HG02678 (cell line): Measurements from ENCODE around the gene AVP.

Experiments used
- ATAC-seq: cut with Tn5 transposase; IDR thresholded peaks from one replicate; pipeline ENCODE4 v1.9.1; 2021; ENCODE audit warnings: mild to moderate bottlenecking, moderate library complexity; ENCODE audit not compliant: unreplicated experiment

Gene AVP

DNA sequence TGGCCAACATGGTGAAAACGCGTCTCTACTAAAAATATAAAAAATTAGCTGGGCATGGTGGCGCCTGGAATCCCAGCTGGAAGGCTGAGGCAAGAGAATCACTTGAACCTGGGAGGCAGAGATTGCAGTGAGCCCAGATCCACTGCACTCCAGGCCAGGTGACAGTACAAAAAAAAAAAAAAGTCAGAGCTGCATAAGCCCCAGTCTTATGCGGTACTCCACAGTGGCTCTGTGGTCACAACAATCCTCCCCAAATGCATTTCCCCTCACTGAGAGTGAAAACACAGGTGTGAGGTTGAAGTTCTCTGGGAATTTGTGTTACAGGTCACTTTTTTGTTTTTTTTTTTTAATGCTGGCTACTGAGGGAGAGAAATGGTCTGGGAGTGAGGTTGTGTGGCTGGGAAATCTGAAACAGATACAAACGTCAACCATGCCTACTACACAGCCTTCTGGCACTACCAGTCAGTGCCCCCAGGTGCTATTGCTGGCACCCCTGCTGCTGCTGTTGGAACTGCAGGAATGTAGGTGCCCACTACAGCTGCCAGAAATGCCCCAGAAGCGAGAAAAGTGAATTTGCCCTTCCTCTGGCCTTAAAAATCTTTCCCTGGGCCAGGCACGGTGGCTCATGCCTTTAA lies 33.0 kb downstream of the AVP start:
- ATAC-seq: no peak

DNA sequence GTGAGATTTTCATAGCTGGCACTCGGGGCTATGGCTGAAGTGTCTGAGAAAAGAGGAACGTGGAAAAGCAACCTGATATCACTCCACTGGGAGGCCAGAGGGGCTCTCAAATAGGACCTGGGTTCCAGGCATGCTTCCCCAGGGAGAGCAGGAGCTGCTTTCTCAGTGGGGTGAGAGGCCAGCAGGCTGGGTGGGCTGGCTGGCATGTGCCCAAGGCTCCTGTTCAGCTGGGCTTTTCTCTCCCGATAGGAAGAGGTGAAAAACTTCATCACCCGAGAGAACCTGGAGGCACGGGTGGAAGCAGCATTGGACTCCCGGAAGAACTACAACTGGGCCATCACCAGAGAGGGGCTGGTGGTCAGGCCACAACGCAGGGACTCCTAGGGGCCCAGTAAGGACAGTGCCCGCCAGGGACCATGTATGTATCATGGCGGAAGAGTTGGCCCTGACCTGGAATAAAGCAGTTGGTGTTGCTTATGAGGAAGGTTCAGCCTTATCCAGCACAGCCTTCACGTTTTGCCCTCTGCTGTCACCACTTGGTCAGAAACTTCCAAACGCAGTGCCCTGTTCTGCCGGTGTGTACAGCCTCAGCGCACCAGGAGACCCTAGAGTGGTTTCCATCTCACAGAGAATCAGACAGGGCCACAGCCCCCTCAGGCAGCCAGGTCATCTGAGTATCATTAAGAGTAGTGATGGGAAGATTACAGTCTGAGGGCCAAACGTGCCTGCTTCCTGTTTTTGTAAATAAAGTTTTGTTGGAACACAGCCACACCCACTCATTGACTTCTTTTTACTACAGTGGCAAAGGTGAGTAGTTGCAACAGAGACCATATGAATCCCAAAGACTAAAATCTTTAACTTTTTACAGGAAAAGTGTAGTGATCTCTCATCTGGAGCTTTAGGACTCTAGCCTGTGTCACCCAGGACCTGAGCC lies 36.8 kb downstream of the AVP start:
- ATAC-seq: no peak

- ATAC-seq: no peak
Observed at GRCh38 chr20:3046677-3047462, 37.7 kb downstream of the AVP start.

GRCh38 chr20:3045816-3046676 lies 38.5 kb downstream of the AVP start, which contains the start of gene MRPS26:
TSS of gene MRPS26 (plus strand) at chr20:3046052. CDS start at chr20:3046069, 17 bp downstream.
- peak; percentile 91 for ATAC-seq

DNA sequence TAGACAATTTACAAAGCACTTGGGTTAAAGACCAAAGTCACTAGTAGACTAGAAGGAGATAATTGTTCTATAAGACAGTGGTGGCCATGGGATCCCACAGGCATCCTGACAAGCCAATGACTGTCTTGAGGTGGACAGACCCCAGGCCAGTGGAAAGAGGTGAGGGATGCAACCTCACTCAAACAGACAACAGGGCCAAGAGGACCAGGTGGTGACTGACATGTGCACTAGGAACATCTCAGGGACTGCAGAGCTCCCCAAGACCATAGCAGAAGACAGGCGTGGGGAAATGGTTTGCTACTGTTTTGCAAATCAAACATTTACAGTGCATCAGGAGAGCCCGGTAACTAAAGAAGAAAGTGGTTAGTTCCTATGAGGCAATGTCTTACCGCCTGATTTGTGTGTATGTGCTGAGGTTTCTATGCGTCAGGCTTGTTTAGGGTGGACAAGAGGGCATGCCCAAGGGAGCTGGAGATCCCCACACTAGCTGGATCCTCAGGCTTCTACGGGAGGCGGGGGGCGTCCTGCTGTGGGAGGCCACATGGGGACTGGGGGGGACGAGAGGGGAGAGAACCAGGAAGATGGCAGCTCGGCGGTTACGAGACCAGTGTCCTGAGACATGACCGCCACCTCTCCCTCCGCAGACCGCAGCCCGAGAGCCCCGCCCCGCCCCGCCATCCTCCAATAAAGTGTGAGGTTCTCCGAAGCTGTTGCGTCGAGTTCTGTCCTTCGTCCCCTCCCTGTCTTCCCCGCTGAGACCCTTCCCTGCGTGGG lies 39.3 kb downstream of the AVP start:
- ATAC-seq: peak; percentile 56

DNA sequence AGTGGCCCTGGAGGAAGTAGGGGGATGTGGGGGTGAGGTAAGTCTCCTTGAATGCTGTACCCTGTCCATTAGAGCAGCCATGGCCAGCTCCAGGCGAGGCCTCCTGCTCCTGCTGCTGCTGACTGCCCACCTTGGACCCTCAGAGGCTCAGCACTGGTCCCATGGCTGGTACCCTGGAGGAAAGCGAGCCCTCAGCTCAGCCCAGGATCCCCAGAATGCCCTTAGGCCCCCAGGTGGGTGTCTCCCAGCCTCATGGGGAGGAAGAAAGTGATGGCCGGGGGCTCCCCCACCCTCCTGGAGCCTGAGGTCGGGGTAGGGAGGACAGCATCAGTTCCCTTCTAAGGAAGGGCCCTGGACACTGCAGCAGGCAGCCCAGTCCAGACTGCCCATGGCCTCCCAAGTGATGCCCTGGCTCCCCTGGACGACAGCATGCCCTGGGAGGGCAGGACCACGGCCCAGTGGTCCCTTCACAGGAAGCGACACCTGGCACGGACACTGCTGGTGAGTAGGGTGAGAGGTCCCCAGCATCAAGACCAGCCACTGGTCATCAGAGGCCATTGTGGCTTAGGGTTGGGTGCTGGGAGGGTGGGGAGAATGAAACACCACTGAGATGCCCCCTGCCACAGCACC lies 40.1 kb downstream of the AVP start:
- no peak for ATAC-seq

GRCh38 chr20:3043322-3043721 lies 41.2 kb downstream of the AVP start, which contains the start of gene GNRH2:
TSS of gene GNRH2 (plus strand) at chr20:3043622. CDS start at chr20:3044415, 793 bp downstream.
- ATAC-seq: no peak

DNA sequence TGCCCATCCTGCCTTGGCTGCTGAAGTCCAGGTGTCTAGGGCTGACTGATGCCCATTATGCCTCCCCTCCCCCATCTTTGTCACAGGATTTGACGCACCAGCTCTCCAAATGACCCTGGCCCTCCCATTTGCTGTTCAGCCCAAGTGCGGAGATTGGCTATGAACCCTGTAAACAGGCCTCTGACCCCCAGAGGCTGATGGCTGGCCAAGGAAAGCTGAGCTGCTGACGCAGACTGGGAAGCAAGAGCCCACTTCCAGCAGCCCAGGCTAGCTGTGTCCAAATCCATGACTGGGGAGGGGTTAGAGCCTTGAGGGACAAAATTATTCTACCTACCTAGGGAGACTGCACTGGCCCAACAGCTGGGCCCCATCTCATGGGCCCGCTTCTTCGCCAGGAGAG lies 41.9 kb downstream of the AVP start:
- no peak for ATAC-seq

DNA sequence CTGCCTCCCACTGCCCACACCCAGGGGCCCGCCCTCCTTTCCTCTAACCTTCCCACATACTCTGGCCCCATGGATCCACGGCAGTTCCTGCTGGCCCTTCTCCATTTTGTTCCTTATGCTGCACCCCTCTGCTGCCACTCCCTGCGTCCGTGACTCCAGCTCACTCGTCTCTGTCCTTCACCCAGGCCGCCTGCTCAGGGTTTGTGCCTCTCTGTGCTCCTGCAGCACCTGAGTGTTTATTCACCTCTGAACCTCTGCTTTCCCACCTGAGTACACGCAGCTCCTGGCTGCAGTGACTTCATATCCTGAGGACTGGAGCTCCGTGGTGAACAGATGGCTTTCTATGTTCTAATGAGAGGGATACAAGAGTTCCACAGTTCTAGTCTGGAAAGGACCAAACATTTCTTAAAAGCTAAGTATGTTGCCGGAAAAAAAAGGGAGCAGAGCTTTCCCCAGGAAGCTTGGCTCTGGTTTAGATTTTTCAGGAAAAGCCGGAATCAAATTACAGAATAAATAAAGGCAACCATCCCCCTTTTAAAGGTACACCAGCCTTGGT lies 42.6 kb downstream of the AVP start:
- no peak for ATAC-seq

GRCh38 chr20:3040086-3040485 lies 44.4 kb downstream of the AVP start:
- no peak for ATAC-seq

DNA sequence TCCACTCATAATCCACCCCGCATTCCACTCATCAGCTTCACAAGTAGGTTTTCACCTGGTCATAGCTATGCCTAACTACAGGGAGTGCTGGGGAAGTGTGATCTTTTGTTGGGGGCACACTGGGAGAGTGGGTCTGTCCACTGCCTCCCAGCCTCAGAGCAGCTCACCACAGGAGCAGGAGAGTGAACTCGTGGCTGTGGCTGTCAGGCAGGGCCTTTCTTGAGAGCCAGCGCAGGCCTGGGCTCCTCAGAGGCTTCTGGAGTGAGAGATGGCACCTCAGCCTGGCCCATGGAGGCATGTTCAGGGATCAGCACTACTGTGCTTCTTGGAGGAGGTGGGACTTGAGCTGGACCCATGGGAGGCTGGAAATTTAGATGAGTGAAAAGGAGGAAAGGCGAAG lies 45.1 kb downstream of the AVP start:
- no peak for ATAC-seq

DNA sequence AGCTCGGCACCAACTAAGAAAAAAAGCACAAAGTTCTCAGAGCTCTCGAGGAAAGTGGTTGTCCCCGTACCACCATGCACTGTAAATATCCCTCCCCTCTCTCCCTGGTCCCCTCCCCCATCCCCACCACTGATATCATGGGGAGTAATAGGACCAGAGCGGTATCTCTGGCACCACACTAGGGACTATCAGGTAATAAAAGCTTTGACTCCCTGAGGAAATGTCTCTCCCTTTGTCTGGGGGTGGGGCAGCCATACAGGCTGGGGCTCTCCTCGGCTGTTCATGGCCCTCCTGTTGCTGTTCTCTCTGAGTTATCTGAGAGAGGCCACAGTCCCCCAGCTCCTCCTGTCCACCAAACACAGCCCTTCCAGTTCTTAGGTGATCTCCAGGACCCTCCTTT lies 46.1 kb downstream of the AVP start:
- ATAC-seq: no peak

GRCh38 chr20:3037654-3038053 lies 46.9 kb downstream of the AVP start:
- no peak for ATAC-seq

DNA sequence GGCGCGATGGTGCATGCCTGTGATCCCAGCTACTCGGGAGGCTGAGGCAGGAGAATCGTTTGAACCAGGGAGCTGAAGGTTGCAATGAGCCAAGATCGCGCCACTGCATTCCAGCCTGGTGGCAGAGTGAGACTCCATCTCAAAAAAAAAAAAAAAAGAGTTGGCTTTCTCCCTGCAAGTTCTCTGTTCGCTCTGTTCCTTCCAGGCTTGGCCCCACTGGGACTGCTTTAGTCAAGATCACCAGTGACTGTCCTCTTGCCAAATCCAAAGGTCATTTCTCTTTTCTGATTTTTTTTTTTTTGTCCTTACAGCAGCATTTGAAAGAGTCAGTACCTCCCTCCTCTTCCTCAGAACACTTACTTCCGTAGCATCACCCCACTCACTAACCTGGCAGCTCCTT lies 51.9 kb downstream of the AVP start:
- no peak for ATAC-seq
